NCI-H2196 treated with DMSO at 0.1 percent for 48 hours (cell line): Measurements from ENCODE around the gene MYOZ3.

Experiments used
- DNase-seq: peaks from one replicate; lab custom pipeline; 2025; ENCODE audit not compliant: unreplicated experiment; lab: John Stamatoyannopoulos, UW

The MYOZ3 gene

DNA sequence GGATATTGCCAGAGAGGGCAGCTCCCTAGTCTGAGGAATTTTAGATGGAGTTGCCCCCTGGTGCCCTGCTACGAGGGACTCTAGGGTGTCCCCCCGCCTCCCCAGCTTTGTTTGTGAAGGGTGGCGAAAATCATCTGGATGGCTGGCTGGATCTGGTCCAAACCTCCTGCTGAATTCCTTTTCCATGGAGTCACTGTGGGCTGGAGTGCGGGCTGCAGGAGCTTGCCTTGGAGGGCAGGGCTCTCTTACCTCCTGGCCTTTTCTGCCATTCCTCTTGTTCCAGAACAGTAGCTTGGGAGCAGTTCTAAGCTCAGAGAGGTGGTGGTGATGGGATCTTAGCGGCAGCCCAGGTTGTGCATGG is 18.5 kb upstream of the MYOZ3 start:
- peak; percentile 51 for DNase-seq

DNA sequence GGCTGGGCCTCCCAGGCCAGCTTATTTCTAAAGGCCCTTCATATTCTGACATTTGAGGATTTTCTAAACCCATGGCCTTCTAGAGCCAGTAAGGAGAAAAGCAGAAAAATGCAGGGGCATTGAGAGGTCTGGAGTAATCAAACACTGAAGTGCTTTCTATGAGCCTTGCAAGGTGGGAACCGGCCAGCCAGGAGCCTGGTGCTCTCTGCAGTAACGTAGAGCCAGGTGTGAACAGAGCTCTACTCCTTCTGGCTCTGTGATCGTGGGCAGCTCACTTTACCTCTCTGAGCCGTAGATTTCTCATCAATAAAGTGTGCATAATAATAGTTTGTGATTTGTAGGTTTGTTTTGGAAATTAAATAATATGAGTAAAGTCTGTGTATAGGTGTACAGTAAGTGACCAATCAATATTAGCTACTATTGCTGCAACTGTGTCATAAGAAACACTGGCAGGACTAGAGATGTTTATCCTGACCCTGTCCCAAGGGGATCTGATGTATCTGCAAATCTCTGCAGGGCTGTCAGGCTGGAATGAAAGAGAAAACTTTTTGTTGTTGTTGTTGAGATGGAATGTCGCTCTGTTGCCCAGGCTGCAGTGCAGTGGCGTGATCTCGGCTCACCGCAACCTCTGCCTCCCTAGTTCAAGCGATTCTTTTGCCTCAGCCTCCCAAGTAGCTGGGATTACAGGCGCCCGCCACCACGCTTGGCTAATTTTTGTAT is 17.9 kb upstream of the MYOZ3 start:
- no peak for DNase-seq

DNA sequence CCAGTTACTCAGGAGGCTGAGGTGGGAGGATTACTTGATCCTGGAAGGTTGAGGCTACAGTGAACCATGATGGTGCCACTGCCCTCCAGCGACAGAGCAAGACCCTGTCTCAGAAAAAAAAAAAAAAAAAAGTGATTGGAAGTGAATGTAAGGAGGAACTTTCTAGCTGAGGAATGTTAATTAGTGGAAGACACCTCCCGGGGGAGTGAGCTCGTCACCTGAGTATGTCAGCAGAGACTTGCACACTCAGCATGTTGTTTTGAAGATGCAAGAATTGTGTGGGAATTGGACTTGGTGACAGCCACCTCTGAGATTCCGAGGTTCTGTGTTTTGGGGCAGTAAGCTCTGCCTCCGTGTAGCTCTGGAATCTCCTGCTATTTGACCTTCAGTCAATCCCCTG is 17.0 kb upstream of the MYOZ3 start:
- DNase-seq, result no peak

DNA sequence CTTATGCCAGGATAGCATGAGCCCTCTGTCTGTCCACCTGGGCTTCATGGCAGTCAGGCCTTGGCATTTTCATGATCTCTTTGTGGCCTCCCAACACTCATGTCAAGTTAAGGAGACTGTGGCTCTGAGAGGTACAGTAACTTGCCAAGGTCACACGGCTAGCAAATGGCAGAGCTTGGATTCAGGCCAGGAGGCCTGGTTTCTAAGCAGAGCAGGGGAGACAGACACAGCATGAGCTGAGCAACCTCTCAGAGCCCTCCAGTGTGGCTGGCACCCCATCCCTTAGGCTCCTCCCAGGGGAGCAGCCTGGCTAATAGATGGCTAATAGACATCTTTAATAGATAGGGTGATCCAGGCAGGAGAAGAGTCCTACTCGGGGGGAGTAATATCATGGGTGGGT is 16.5 kb upstream of the MYOZ3 start:
- no peak for DNase-seq

DNA sequence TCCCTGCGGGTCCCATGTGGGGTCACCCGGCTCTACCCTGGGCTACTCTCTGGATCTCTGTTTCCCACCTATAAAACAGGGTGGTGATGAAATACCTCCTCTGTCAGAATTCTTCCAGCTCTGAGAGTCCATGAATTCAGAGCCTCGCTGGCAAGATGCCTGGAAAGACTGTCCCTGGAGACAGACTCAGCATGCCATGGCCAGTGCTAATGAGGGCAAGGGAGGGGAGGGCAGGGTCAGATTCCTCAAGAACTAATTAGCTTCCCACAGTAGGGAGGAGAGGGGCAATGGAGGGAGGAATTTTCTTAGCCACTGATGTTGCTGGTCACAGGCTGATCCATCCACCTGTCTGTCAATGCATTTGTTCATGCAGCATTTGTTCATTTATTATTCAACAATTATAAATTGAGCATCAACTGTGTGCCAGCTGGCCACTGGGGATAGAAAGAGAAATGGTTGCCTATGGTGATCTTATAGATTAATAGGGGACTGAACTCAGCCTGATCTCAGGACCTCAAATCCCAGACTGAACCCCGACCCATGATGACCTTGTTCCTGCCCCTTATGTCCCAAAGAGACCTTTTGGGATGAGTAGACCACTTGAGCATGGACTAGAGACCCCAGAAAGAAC is 15.9 kb upstream of the MYOZ3 start:
- no peak for DNase-seq

DNA sequence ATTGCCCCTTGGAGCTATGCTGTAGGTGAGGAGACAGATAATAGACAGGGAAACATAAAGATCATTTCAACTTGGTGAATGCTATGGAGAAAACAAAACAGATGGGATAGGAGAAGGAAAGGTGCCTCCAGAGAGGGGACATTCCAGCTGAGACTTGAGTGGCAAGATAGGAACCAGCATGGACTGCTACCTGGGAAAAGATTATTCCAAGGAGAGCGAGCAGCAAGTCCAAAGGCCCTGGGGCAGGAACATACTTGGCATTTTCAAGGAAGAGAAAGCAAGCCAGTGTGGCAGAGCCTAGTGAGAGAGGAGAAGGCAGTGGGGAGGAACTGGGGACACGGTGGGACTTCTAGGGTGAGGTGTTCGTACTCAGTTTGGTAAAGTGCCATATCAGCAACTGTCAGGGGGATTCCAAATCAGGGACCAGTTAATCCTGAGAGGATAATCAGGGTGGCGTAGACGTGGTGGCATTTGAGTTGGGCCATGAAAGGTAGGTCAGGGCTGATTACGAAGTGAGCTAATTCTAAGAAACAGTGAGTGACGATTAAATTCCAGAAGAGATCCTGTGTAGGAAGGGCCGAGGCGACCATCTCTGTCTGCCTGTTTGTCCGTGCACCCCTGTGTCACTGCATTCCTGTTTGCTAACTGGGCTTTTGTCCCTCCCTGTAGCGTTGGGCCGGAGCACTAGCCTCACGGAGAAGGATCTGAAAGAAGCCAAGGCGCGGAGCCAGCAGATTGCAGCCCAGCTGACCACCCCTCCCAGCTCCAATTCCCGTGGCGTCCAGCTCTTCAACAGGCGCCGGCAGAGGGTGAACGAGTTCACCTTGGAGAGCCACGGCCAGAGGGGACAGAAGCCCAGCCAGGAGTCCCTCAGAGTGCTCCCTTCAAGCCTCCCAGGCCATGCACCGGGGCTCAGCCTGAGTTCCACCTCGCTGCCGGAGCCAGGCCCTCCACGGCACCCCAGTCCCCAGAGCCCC is 13.5 kb upstream of the MYOZ3 start:
- no peak for DNase-seq

DNA sequence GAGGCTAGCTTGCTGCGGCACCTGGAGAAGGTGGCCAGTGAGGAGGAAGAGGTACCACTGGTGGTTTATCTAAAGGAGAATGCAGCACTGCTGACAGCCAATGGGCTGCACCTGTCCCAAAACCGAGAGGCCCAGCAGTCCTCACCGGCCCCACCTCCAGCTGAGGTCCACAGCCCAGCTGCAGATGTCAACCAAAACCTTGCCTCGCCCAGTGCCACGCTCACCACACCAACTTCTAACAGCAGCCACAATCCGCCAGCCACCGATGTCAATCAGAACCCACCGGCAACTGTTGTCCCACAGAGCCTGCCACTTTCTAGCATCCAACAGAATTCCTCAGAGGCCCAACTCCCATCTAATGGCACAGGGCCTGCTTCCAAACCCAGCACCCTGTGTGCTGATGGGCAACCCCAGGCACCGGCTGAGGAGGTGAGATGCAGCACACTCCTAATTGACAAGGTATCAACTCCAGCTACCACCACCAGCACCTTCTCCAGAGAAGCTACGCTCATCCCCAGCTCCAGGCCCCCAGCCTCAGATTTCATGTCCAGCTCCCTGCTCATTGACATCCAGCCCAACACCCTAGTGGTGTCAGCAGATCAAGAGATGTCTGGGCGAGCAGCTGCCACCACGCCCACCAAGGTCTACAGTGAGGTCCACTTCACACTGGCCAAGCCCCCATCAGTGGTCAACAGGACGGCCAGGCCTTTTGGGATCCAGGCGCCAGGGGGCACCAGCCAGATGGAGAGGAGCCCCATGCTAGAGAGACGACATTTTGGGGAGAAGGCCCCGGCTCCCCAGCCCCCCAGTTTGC is 12.6 kb upstream of the MYOZ3 start:
- no peak for DNase-seq

DNA sequence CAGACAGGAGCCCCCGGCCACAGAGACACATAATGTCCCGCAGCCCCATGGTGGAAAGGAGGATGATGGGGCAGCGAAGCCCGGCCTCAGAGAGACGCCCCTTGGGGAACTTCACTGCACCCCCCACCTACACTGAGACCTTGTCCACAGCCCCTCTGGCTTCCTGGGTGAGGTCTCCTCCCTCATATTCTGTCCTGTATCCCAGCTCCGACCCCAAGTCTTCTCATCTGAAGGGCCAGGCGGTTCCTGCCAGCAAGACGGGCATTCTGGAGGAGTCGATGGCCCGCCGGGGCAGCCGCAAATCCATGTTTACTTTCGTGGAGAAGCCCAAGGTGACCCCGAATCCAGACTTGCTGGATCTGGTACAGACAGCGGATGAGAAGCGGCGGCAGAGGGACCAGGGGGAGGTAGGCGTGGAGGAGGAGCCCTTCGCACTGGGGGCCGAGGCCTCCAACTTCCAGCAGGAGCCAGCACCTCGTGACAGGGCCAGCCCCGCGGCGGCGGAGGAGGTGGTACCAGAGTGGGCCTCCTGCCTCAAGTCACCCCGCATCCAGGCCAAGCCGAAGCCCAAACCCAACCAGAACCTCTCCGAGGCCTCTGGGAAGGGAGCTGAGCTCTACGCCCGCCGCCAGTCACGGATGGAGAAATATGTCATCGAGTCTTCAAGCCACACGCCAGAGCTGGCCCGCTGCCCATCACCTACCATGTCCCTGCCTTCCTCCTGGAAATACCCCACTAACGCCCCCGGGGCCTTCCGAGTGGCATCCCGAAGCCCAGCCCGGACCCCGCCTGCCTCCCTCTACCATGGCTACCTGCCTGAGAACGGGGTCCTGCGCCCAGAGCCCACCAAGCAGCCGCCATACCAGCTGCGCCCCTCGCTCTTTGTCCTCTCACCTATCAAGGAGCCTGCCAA is 11.7 kb upstream of the MYOZ3 start:
- DNase-seq, result no peak

DNA sequence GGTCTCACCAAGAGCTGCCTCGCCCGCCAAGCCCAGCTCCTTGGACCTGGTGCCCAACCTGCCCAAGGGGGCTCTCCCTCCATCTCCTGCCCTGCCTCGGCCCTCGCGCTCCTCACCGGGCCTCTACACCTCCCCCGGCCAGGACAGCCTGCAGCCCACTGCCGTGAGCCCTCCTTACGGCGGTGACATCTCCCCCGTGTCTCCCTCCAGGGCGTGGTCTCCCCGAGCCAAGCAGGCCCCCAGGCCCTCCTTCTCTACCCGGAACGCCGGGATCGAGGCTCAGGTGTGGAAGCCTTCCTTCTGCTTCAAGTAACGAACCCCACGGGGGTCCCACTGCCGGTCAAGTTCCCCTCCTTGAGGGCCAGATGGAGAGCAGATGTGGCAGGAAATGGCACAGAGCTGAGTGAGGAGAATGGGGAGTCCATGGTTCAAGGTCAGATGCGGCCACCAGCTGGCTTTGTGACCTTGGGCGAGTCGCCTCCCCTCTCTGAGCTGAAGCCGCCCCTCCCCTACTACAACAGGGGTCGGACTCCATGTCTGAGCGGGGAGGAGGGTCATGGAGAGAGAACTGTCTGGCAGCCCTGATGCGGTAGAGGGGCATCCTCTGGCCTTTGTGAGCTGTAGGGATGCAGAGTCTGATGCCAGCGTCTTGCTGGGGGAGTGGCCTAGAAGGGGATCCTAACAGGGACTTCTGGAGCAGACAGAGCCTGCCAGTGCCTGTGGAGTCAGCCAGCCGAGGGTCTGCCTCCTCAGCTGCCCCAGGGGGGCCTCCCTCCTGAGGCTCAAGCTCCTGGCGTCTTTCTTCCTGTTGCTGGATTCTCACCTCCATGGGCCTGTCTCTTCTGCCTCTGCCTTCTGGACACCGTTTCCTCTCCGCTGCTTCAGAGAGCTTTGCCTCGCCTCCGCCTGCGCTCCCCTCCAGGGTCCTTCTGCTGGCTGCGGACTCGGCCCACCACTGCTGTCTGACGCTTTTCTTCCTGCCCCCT is 10.7 kb upstream of the MYOZ3 start:
- no peak for DNase-seq

DNA sequence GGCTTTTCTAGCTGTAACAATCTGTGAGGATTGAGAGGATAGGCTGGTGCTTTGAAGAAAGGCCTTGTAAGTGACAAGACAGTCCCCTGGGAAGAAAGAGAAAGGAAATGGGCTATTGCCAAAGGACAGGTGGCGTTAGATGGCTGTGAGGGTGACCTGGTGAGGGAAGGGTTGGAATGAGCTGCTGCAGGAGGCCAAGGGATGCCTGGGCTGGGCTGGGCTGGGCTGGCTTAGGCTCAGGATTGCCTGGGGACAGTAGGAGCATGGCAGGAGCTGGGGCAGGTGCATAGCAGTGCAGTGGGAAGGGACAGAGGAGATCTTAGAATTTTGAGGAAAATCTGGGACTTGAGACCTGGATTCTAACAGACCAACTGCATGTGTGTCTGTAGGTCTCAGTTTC is 9.7 kb upstream of the MYOZ3 start:
- no peak for DNase-seq

DNA sequence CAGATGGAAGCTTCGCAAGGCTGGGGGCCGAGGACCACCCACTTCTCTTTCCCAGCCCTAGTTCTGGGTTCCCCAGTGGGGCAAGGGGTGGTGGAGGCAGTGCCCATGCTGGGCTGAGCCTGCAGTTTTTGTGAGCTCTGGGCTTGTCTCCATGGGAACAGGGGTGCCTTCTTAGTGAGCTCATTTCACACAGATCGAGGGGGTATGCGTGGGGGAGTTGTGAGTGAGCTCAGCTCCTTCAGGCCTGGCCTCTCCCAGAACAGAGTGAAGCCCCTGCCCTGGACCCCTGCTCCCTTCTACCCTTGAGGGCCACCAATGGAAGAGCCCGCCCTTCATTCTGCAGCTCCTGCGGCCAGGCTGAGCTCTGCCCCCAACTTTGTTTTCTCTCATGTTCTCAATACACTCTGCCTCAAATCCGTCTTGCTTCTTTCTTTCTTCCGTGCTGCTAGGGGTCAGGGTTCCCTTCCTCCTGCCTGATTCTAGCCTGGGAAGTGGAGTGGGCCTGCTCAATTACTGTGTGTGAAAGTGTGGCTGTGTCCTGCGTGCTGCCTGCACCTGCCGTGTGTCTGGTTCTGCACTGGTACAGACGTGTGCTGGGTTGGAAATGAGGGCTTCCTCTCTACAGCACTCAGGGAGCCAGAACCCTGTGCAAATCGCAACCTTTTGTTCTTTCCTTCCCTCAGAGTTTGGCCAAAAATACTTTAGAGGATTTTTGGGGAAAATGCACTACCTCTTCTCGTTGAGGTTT is 9.0 kb upstream of the MYOZ3 start:
- no peak for DNase-seq

DNA sequence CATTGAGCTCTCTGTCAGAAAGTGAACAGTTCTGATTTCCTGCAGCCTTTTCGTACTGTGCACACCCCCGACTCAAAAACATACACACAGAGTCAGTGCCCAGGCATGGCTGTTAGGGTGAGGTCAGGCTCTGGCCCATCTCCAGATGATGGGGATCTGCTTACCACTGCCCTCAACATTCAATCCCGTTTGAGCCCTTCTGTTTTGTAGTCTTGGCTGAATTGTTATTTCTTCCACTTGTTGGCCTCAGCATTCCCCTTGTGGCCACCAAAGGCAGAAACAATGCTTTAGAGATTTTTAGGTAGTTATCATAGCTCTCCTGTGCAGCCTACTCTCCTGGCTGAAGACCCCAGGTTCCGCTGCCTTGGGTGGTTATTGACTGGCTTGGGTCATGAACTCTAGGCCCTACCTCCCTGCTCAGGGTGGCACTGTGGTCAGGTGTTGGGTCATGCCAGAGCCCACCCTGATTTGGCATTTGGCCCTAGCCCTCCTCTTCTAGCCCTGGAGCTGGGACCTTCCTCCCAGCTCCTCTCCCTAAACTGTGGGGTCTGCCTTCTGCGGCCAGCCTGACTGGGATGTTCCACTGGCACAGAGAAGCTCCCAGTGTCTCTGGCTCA is 7.8 kb upstream of the MYOZ3 start:
- no peak for DNase-seq

DNA sequence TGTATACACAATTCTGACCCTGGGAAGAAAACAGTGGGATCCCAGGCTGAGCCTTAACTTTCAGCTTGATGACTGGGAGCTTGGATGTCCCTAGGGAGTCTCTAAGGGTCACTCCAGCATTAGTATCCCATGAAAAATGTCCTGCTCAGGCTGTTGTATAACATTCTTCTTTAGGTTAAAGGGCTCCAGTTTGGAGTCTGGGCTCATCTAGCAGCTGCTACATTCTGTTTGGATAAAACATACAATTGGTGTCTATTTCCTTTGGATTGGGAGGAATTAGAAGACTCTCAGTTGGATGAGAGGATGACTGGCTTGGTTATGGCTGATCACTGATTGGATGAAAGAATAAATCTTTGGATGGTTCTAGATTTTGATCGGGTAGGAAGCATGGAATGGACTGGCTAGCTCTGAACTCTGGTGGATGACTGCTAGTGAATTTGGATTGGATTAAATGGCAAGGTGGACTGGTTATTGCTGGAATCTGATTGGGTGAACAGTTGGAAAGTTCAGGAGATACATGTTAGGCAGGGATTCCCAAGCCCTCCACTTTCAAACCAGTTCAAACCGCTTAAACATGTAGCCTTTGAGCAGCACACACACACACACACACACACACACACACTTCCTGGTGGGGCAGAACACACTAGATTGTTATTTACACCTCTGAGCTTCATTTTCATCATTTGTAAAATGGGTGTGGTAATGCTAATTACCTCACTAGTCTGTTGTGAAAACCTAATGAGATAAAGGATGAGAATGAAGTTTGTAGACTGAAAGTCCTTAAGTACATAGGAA is 7.1 kb upstream of the MYOZ3 start:
- no peak for DNase-seq

DNA sequence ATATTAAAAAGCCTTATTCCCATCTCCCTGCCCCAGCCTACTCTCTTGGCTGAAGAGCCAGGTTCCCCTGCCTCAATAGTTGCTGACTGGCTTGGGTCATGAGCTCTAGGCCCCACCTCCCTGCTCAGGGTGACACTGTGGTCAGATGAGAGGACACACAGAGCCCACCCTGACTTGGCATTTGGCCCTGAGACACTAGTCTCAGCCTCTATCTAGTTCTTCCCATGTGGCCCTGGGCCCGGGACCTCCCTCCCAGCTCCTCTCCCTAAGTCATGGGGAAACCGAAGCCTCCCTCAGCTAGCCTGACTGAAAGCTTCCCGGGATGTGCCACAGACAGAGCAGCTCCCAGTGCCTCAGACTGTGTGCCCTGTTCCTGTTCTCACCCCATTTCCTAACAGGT is 5.8 kb upstream of the MYOZ3 start:
- DNase-seq, result no peak

DNA sequence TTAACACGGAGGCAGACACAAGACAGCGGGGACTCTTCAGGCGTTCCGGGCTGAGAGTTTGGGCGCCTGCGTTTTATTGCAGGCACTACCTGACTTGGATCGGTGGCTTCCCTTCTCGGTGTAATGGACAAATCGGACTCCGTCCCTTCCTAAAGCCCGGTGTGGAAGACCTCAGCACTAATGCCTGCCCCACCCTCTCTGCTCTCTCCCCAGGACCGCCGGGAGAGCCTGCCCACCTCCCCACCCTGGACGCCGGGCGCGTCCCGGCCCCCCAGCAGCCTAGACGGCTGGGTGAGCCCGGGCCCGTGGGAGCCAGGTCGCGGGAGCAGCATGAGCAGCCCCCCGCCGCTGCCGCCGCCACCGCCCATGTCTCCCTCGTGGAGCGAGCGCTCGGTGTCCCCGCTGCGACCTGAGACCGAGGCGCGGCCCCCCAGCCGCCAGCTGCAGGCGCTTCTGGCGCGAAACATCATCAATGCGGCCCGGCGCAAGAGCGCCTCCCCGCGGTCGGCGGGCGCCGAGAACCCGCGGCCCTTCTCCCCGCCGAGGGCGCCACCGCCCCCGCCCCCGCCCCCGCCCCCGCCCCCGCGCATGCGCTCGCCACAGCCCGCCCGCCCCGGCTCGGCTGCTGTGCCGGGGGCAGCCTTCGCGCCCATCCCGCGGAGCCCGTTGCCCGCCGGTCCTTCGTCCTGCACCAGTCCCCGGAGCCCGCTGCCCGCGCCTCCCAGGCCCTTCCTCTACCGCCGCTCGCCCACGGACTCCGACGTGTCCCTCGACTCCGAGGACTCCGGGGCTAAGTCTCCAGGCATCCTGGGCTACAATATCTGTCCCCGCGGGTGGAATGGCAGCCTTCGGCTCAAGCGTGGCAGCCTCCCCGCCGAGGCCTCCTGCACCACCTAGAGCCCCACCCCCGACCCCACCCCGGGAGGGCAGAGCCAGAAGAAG is 4.6 kb upstream of the MYOZ3 start:
- DNase-seq, result peak; percentile 54

DNA sequence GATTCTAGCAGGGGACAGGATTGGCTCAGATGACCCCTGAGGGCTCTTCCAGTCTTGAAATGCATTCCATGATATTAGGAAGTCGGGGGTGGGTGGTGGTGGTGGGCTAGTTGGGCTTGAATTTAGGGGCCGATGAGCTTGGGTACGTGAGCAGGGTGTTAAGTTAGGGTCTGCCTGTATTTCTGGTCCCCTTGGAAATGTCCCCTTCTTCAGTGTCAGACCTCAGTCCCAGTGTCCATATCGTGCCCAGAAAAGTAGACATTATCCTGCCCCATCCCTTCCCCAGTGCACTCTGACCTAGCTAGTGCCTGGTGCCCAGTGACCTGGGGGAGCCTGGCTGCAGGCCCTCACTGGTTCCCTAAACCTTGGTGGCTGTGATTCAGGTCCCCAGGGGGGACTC is 2.9 kb upstream of the MYOZ3 start:
- DNase-seq, result no peak
